Bronchial epithelial cell (primary cell): ENCODE results near the gene ARHGEF38. TPM values are rescaled to one million over a fixed set of nuclear protein-coding genes. Genes with fewer than 3 reads are reported as not detected.
A peak's percentile ranks its signal among the peaks of the same experiment; 100 is the strongest.

Source experiments
- DNase-seq: peaks from one replicate; pipeline ENCODE4 v3.0.0-alpha.2; 2010; ENCODE audit warnings: low read depth
- FAIRE-seq: peaks from 2 replicates; lab custom pipeline; 2011; peaks lifted over from hg19 to GRCh38; lab: Jason Lieb, UNC
- H3K27me3 ChIP-seq: 2 replicates; pipeline ENCODE4 v1.5.1; 2011; ENCODE audit warnings: low read length; ENCODE audit not compliant: control insufficient read depth, insufficient read depth
- H3K36me3 ChIP-seq: 2 replicates; pipeline ENCODE4 v1.5.1; 2011; ENCODE audit warnings: low read length; ENCODE audit not compliant: control insufficient read depth, insufficient read depth
- H3K4me3 ChIP-seq: 2 replicates; pipeline ENCODE4 v1.5.1; 2011; ENCODE audit warnings: mild to moderate bottlenecking, low read depth, low read length, control low read depth
- total RNA-seq: library from RNA; depleted of rRNA; stranded (reverse); fragments of >200 nt; gene quantifications from 2 replicates; pipeline ENCODE4 v1.2.1, GENCODE V29; 2014
- TF ChIP-seq, protein P1 (sequence below): IDR thresholded peaks from 2 replicates; pipeline ENCODE4 v1.5.1; 2011; ENCODE audit warnings: mild to moderate bottlenecking, moderate library complexity, low read length, control low read depth, inconsistent platforms; ENCODE audit not compliant: insufficient read depth, severe bottlenecking

ARHGEF38 gene
- total RNA-seq, 1 donor from 2014 or later = not detected

DNA sequence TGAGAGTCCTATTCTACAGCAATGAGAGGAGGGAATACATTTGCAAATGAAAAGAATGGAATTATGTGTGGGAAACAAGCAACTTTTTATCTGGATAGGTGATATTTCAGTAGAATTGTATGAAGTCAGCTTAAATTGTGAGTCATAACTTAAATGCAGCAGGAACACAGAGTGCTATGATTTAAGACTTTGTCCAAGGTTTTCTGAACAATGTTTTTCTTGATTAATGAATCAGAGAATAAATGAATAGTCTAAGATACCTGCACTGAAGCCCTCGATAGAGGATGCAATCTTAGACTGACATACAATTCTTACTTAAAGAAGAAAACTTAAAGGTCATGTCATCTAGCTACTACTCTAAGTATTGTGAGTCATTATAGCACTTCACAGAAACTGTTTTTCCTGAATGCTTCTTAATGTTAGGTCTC is 8.0 kb downstream of the ARHGEF38 start:
- H3K27me3 ChIP-seq = no peaks in the 10 kb centered on the region
- no peaks in the 10 kb centered on the region for H3K36me3 ChIP-seq
- TF ChIP-seq, protein P1, sequence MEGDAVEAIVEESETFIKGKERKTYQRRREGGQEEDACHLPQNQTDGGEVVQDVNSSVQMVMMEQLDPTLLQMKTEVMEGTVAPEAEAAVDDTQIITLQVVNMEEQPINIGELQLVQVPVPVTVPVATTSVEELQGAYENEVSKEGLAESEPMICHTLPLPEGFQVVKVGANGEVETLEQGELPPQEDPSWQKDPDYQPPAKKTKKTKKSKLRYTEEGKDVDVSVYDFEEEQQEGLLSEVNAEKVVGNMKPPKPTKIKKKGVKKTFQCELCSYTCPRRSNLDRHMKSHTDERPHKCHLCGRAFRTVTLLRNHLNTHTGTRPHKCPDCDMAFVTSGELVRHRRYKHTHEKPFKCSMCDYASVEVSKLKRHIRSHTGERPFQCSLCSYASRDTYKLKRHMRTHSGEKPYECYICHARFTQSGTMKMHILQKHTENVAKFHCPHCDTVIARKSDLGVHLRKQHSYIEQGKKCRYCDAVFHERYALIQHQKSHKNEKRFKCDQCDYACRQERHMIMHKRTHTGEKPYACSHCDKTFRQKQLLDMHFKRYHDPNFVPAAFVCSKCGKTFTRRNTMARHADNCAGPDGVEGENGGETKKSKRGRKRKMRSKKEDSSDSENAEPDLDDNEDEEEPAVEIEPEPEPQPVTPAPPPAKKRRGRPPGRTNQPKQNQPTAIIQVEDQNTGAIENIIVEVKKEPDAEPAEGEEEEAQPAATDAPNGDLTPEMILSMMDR = no peak
- DNase-seq (peak; percentile 44), FAIRE-seq (no peak)
- no peak overlapping the region for H3K4me3 ChIP-seq

DNA sequence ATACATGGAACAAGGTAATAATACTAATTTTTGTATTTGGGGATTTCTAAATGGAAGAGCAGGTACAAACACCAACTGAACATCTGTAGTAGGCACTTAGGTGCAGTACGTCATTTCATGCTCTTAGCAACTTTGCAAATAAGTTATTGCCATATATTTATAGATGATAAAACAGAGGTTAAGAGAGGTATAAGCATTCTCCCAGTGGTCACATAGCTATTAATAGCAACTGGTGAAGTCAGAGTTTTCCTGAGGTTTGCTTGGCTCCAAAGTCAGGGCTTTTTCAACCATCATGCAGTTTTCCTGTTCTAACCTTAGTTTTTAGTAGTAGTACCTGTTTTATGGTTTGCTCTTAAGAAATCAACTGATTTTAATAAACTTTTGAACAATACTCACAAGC is 10.9 kb downstream of the ARHGEF38 start:
- DNase-seq = no peak
- TF ChIP-seq, protein P1 = no peak
- Histone ChIP-seq H3K4me3 (no peak overlapping the region), H3K27me3 (no peaks in the 10 kb centered on the region), H3K36me3 (no peaks in the 10 kb centered on the region)
- FAIRE-seq = no peak

DNA sequence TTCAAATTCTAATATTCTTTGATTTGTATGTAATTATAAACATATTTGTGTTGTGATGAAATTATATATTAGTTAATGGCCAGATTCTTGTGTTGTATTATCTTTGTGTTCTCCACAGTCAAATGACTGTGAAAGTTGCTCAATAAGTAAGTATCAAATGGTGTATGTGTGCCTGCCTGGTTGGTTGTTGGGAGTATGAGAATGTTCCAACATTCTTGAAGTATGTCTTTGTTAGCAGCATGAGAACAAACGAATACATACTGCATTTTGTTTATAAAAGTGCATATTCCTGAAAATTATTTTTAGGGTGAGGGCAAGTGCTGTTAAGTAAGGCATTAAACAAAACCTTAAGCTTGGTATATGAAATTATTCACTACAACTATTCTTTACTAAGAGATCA is 16.2 kb downstream of the ARHGEF38 start:
- no peak overlapping the region for H3K4me3 ChIP-seq
- no peaks in the 10 kb centered on the region for H3K36me3 ChIP-seq
- DNase-seq (peak; percentile 23), FAIRE-seq (no peak)
- TF ChIP-seq, protein P1 = no peak
- H3K27me3 ChIP-seq = no peaks in the 10 kb centered on the region

DNA sequence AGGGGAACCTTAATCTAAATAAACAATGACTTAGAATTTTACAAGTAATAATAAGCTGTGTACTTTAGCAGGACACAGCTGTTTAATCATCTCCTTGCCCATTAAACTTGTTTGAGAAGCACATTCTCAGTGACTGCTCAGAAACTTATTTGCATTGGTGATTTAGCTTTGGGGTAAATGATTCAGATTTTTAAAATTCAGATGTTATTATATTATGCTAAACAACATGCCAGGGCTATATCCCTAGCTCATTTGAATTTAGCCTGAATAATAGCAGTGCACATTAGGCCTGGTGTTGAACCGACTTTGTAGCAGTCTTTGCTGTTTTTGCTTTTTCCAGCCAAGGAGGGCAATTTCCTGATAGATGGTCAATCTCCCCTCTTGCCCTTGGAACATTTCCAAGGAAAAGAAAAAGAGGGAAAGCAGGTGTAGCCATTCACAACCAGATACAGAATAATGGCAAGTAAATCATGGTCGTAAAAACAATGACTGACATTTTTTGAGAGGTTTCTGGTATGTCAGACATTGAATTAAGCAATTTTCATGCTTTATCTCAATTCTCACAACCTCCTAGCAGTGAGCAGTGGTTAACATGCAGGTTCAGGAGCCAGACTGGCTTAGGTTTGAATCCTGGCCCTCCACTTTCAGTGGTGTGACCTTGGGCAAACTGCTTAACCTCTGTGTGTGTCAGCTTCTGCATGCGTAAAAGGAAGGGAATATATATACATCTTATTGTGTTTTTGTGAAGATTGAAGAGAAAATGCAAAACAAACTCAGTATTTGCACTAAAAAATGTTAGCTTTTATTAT is 16.8 kb downstream of the ARHGEF38 start:
- no peaks in the 10 kb centered on the region for H3K36me3 ChIP-seq

DNA sequence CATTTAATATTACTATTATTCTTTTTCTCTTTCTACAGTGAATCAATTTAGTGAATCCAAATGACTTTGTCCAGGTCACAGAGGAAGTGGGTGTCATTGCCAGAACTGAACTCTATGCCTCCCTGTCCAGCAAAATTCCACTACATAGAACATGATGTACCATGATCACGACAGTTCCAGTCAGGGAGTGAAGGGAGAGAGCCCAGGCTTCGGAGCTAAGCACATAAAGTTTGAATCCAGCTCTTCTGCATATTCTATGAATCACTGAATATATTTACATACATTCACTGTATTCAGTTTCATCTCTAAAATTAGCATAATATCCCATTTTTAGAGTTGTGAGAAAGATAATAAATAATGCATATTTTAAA is 17.4 kb downstream of the ARHGEF38 start:
- no peak for FAIRE-seq
- TF ChIP-seq, protein P1 = no peak
- no peaks in the 10 kb centered on the region for H3K27me3 ChIP-seq
- H3K36me3 ChIP-seq = no peaks in the 10 kb centered on the region
- no peak for DNase-seq
- H3K4me3 ChIP-seq = no peak overlapping the region

More for the DNA sequence above, 16.8 kb downstream of the ARHGEF38 start:
- Histone ChIP-seq H3K4me3 (no peak overlapping the region), H3K27me3 (no peaks in the 10 kb centered on the region)
- TF ChIP-seq, protein P1 = no peak
- peak; percentile 69 for DNase-seq
- FAIRE-seq = no peak

DNA sequence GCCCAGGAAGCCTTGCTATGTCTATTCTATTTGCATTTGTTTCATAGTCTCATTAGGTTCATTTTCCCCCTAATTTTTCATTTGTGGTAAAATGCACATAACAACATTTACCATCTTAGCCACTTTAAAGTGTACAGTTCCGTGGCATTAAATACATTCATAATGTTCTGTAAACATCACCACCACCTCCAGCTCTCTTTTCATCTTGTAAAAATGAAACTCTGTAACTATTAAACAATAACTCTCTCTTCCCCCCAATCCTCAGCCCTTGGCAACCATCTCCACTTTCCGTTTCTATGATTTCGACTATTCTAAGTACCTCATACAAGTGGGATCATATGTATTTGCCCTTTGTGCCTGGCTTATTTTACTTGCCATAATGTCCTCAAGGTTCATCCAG is 19.9 kb downstream of the ARHGEF38 start:
- DNase-seq = no peak
- FAIRE-seq = no peak

More for the DNA sequence above, 19.9 kb downstream of the ARHGEF38 start:
- no peaks in the 10 kb centered on the region for H3K27me3 ChIP-seq
- H3K36me3 ChIP-seq = no peaks in the 10 kb centered on the region
- no peak overlapping the region for H3K4me3 ChIP-seq
- TF ChIP-seq, protein P1 = no peak
